ENCODE data around the gene PDXDC1.

GRCh38 chr16:15043344-15043743, 68.5 kb downstream of the PDXDC1 start:
- TF ChIP-seq PPARA (CRISPR knock-in tag; IDR thresholded peaks at IDR 0.05; ENCODE audit: borderline replicate concordance) = no peak
- TF ChIP-seq PATZ1 (CRISPR knock-in tag; IDR thresholded peaks at IDR 0.05; ENCODE audit: borderline replicate concordance) = no peak
- TF ChIP-seq ISL1 (CRISPR knock-in tag; IDR thresholded peaks at IDR 0.05) = no peak
- no peak for TF ChIP-seq ZNF70 (CRISPR knock-in tag; IDR thresholded peaks at IDR 0.05)
- TF ChIP-seq GLIS3 (CRISPR knock-in tag; IDR thresholded peaks at IDR 0.05) = no peak
- no peak for TF ChIP-seq CSRNP3 (CRISPR knock-in tag; IDR thresholded peaks at IDR 0.05)
- no peak for TF ChIP-seq OSR1 (CRISPR knock-in tag; IDR thresholded peaks at IDR 0.05)
- no peak for TF ChIP-seq ZFP30 (CRISPR knock-in tag; IDR thresholded peaks at IDR 0.05)
- no peak for TF ChIP-seq RARB (CRISPR knock-in tag; IDR thresholded peaks at IDR 0.05)
- no peak for TF ChIP-seq ZFP3 (CRISPR knock-in tag; IDR thresholded peaks at IDR 0.05)
- no peak for TF ChIP-seq ESRRG (CRISPR knock-in tag; IDR thresholded peaks at IDR 0.05)
- no peak for TF ChIP-seq BACH2 (CRISPR knock-in tag; IDR thresholded peaks at IDR 0.05; ENCODE audit: borderline replicate concordance)
- TF ChIP-seq ZC3H10 (CRISPR knock-in tag; IDR thresholded peaks at IDR 0.05) = no peak

Data from SK-N-SH treated with all-trans-retinoic acid at 6 μM for 48 hours (cell line).